HepG2 (cell line): ENCODE results near the gene NUP214. TPM values are rescaled to one million over a fixed set of nuclear protein-coding genes. Genes with fewer than 3 reads are reported as not detected.

Experiments used
- ATAC-seq: fragments of 200-7000 bp; cut with Tn5 transposase; 3 replicates; pipeline ENCODE4 v1.9.1; 2020; ENCODE audit warnings: mild to moderate bottlenecking, moderate library complexity
- BruUV-seq: library from RNA; stranded (reverse); fragments of 400-500 nt; replicated peaks from 2 replicates; lab custom pipeline; 2021; lab: Mats Ljungman, UMichigan
- CTCF ChIA-PET: fragments of 300-600 bp; formaldehyde crosslinking; extraction: SDS; loops from one replicate; lab custom pipeline; 2021; ENCODE audit warnings: low total read pairs, inconsistent platforms, low intra/inter-chr PET ratio; lab: Yijun Ruan, JAX
- POLR2A ChIA-PET: fragments of 350-600 bp; sonication (Branson Sonifier 250); formaldehyde crosslinking; loops from one replicate; lab custom pipeline; 2020; ENCODE audit warnings: antibody characterized with exemption, inconsistent platforms; lab: Yijun Ruan, JAX
- DNase-seq: peaks from one replicate; pipeline ENCODE4 v3.0.0-alpha.2; 2015; ENCODE audit warnings: low spot score
- FAIRE-seq: peaks from 3 replicates; lab custom pipeline; 2011; peaks lifted over from hg19 to GRCh38; lab: Jason Lieb, UNC
- H2AFZ ChIP-seq: one replicate; pipeline ENCODE4 v1.6.1; 2011; ENCODE audit warnings: low read length, inconsistent platforms
- H3K27ac ChIP-seq: fragments of 300-600 bp; 3 replicates; pipeline ENCODE4 v1.8.0; 2011; ENCODE audit warnings: mixed run types, mild to moderate bottlenecking, mixed read lengths, low read length, inconsistent platforms; ENCODE audit not compliant: insufficient read depth; ENCODE audit errors: extremely low read length
- H3K27me3 ChIP-seq, 2 experiments: fragments of 200-600 bp in 1 of 2; 2 replicates in 1 of 2; 3 replicates in 1 of 2; pipeline versions ENCODE4 v1.6.0 to v1.8.0; 2011; ENCODE audit warnings: low read length in 2 of 2, mild to moderate bottlenecking in 2 of 2, moderate library complexity in 2 of 2, inconsistent platforms in 1 of 2; ENCODE audit not compliant: insufficient read depth in 2 of 2, control insufficient read depth in 1 of 2
- H3K36me3 ChIP-seq, 2 experiments: fragments of 200-600 bp in 1 of 2; replicated peaks in 1 of 2; 2 replicates in 1 of 2; 3 replicates in 1 of 2; pipeline versions ENCODE4 v1.5.1 to v1.8.0; 2011; ENCODE audit warnings: low read length in 2 of 2, inconsistent platforms in 1 of 2; ENCODE audit not compliant: insufficient read depth in 2 of 2, control insufficient read depth in 1 of 2
- H3K4me1 ChIP-seq: 2 replicates; pipeline ENCODE4 v1.5.1; 2012; ENCODE audit warnings: low read length, inconsistent platforms; ENCODE audit not compliant: insufficient read depth
- H3K4me2 ChIP-seq: 2 replicates; pipeline ENCODE4 v1.6.0; 2011; ENCODE audit warnings: low read depth, low read length, inconsistent platforms
- H3K4me3 ChIP-seq, 3 experiments: fragments of 200-600 bp in 1 of 3; sonication (generic), shearing (Covaris generic) in 1 of 3; replicated peaks in 1 of 3; 2 replicates each; pipeline ENCODE4 v1.5.1; 2011 to 2016; ENCODE audit warnings: low read length in 3 of 3, inconsistent platforms in 2 of 3, low read depth in 2 of 3, mild to moderate bottlenecking in 2 of 3, control low read depth in 1 of 3, mixed read lengths in 1 of 3; ENCODE audit not compliant: insufficient read depth in 1 of 3
- H3K79me2 ChIP-seq: one replicate; pipeline ENCODE4 v1.6.1; 2011; ENCODE audit warnings: low read length, inconsistent platforms; ENCODE audit not compliant: insufficient read depth
- H3K9ac ChIP-seq: 2 replicates; pipeline ENCODE4 v1.6.0; 2011; ENCODE audit warnings: mild to moderate bottlenecking, low read depth, low read length, inconsistent platforms; ENCODE audit not compliant: insufficient read depth
- H3K9me3 ChIP-seq: 2 replicates; pipeline ENCODE4 v1.5.1; 2012; ENCODE audit warnings: mild to moderate bottlenecking, low read length
- H4K20me1 ChIP-seq: 2 replicates; pipeline ENCODE4 v1.6.0; 2011; ENCODE audit warnings: inconsistent platforms, mild to moderate bottlenecking, low read length, moderate library complexity; ENCODE audit not compliant: insufficient read depth
- BCL6 ChIP-seq: IDR thresholded peaks from 2 replicates; pipeline ENCODE4 v1.6.1; 2016; ENCODE audit warnings: missing genetic modification reagents, missing compliant biosample characterization
- EP300 ChIP-seq, 3 experiments: sonication (generic) in 1 of 3; formaldehyde crosslinking in 1 of 3; IDR thresholded peaks; 2 replicates each; pipeline versions ENCODE4 v1.5.1 to v1.6.1; 2011 to 2020; ENCODE audit warnings: low read depth in 2 of 3, low read length in 2 of 3, borderline replicate concordance in 1 of 3, improper control_type of control experiment in 1 of 3, mild to moderate bottlenecking in 1 of 3, missing genetic modification reagents in 1 of 3, moderate library complexity in 1 of 3
- FOXP1 ChIP-seq, 2 experiments: fragments of 450-650 bp in 1 of 2; IDR thresholded peaks; 2 replicates each; pipeline ENCODE4 v1.6.1; 2017 to 2018; ENCODE audit warnings: antibody characterized with exemption in 1 of 2
- IKZF1 ChIP-seq: fragments of 450-650 bp; IDR thresholded peaks from 2 replicates; pipeline ENCODE4 v1.7.1; 2016
- ISX ChIP-seq: sonication (generic); formaldehyde crosslinking; conservative IDR thresholded peaks from 2 replicates; pipeline ENCODE4 v1.5.0; 2020; ENCODE audit warnings: missing genetic modification reagents
- KDM2A ChIP-seq: sonication (generic); formaldehyde crosslinking; IDR thresholded peaks from 2 replicates; pipeline ENCODE4 v1.4.0; 2020; ENCODE audit warnings: low read depth, missing genetic modification reagents, borderline replicate concordance
- RFXANK ChIP-seq: IDR thresholded peaks from 2 replicates; pipeline ENCODE4 v1.6.1; 2016
- RXRB ChIP-seq: IDR thresholded peaks from 2 replicates; pipeline ENCODE4 v1.6.1; 2016; ENCODE audit warnings: borderline replicate concordance, missing genetic modification reagents, missing compliant biosample characterization
- SKI ChIP-seq: fragments of 450-650 bp; IDR thresholded peaks from one replicate; pipeline ENCODE4 v1.6.1; 2018; ENCODE audit warnings: mild to moderate bottlenecking; ENCODE audit not compliant: partially characterized antibody
- SMAD9 ChIP-seq: sonication (generic); formaldehyde crosslinking; IDR thresholded peaks from 2 replicates; pipeline ENCODE4 v1.5.1; 2020; ENCODE audit warnings: mild to moderate bottlenecking, missing genetic modification reagents
- SP4 ChIP-seq: sonication (generic); formaldehyde crosslinking; IDR thresholded peaks from 2 replicates; pipeline ENCODE4 v1.8.1; 2023; ENCODE audit warnings: mild to moderate bottlenecking, missing genetic modification reagents
- TBX3 ChIP-seq: fragments of 450-650 bp; IDR thresholded peaks from 2 replicates; pipeline ENCODE4 v1.6.1; 2017; ENCODE audit warnings: antibody characterized with exemption, mild to moderate bottlenecking, inconsistent platforms, borderline replicate concordance
- ZNF225 ChIP-seq: sonication (generic); formaldehyde crosslinking; IDR thresholded peaks from 2 replicates; pipeline ENCODE4 v1.4.0; 2020; ENCODE audit warnings: mild to moderate bottlenecking, missing genetic modification reagents
- ZNF589 ChIP-seq: sonication (generic); formaldehyde crosslinking; conservative IDR thresholded peaks from 2 replicates; pipeline ENCODE4 v1.8.0; 2022; ENCODE audit warnings: mild to moderate bottlenecking, moderate library complexity, missing genetic modification reagents
- ZNF883 ChIP-seq: sonication (generic); formaldehyde crosslinking; IDR thresholded peaks from 2 replicates; pipeline ENCODE4 v1.5.1; 2020; ENCODE audit warnings: mild to moderate bottlenecking, missing genetic modification reagents; ENCODE audit errors: not compliant biosample characterization
- ZSCAN25 ChIP-seq: sonication (generic); formaldehyde crosslinking; IDR thresholded peaks from 2 replicates; pipeline ENCODE4 v1.8.0; 2022; ENCODE audit warnings: mild to moderate bottlenecking, missing genetic modification reagents
- WGBS: methylation state at CpG from one replicate; pipeline ENCODE4 v1.1.6; 2017; ENCODE audit warnings: low lambda C conversion rate; 5-methylcytosine and 5-hydroxymethylcytosine counted together
- in situ Hi-C: cut with HindIII; loops from 2 replicates; pipeline ENCODE4 v1.10.0; 2017; ENCODE audit warnings: low pct_unique_long_range_greater_than_20kb; ENCODE audit not compliant: extremely low pct_ligation_motif_present
- intact Hi-C: fragments of 100-400 bp; cut with micrococcal nuclease; formaldehyde crosslinking; loops from one replicate; pipeline ENCODE4 v1.10.0; 2022; ENCODE audit not compliant: unreplicated experiment
- polyA plus RNA-seq, 8 experiments: library from polyadenylated mRNA; depleted of rRNA in 3 of 8; stranded (reverse) in 7 of 8; unstranded in 1 of 8; fragments of >200 nt; fragmentation: Illumina TruSeq in 4 of 8; extraction: Trizol in 4 of 8; gene quantifications; 2 replicates each; pipeline versions ENCODE4 v1.2.1 to v1.2.3, GENCODE V29; 2011 to 2016; ENCODE audit warnings: low read depth in 4 of 8, missing spikeins in 1 of 8, mixed read lengths in 1 of 8; ENCODE audit not compliant: insufficient read depth in 1 of 8
- total RNA-seq, 5 experiments: library from RNA; depleted of rRNA; stranded (reverse); fragments of >200 nt; fragmentation: Illumina TruSeq; extraction: Trizol; gene quantifications; 2 replicates each; pipeline ENCODE4 v1.2.3, GENCODE V29; 2016; ENCODE audit warnings: low read depth in 1 of 5
- TF ChIP-seq, protein P1 (sequence below): IDR thresholded peaks from 2 replicates; pipeline ENCODE4 v1.6.1; 2018; ENCODE audit warnings: missing genetic modification reagents
- TF ChIP-seq, protein P2 (sequence below): sonication (generic); formaldehyde crosslinking; IDR thresholded peaks from 2 replicates; pipeline ENCODE4 v1.8.1; 2022; ENCODE audit warnings: mild to moderate bottlenecking, missing genetic modification reagents
- TF ChIP-seq, protein P3 (sequence below): sonication (generic); formaldehyde crosslinking; IDR thresholded peaks from 2 replicates; pipeline ENCODE4 v1.4.0; 2020; ENCODE audit warnings: missing genetic modification reagents
- TF ChIP-seq, protein P4 (sequence below): sonication (generic); formaldehyde crosslinking; IDR thresholded peaks from 2 replicates; pipeline ENCODE4 v1.5.0; 2020; ENCODE audit warnings: mild to moderate bottlenecking, missing genetic modification reagents

NUP214 gene
- total and polyA plus RNA-seq, 2 of the 13 experiments (the other 11 are each of a cell fraction or from before 2014, with no cell fraction given) = 8.4 to 16.0 TPM

DNA sequence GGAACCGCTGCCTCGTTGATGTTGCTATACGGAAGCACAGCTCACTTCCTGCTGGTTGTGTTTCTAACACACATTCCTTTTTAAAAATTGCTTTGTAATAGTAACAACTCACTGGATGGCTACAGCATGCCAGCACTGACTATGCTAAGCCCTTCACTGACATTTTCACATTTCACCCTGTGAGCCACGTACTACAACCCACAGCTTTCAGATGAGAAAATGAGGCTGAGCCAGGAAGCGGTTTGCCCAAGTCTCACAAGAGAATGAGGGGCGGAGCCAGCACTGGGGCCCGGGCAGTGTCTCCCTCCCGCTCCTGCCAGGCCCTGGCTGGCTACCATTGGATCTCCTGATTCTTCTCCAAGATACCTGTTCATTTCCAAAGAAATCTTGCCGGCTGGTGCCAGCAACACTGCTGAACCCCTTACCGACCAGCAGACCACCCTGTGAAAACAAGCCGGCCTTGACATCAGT is 112.6 kb downstream of the NUP214 start:
- Histone ChIP-seq H3K36me3 (peaks cover 8 to 23% of the 10 kb centered on the region in 2 experiments; a peak in 3 of 5 replicates), H2AFZ (no peak overlapping the region), H3K9ac (no peak overlapping the region), H3K27me3 (no peaks in the 10 kb centered on the region), H3K9me3 (peaks cover 3% of the 10 kb centered on the region), H4K20me1 (no peaks in the 10 kb centered on the region), H3K27ac (no peak overlapping the region), H3K4me2 (peak overlapping the region; percentile 45; the same call in 1 of the 2 replicates), H3K4me3 (peak overlapping the region in 1 of 3 experiments; percentile 30; a peak in 1 of 6 replicates), H3K79me2 (no peaks in the 10 kb centered on the region), H3K4me1 (peaks cover 32% of the 10 kb centered on the region)
- in situ Hi-C loops = no loop called here
- no peak for DNase-seq
- 36% methylated on average over 10 of the region's 11 CpGs for WGBS
- no peak for FAIRE-seq
- intact Hi-C loops = no loop called here
- peak; percentile 48 for ATAC-seq
- POLR2A ChIA-PET = interaction anchor here (0.5 kb wide), 1 partner anchor 362 kb away, joined by 3 read pairs; no protein-coding TSS in a partner anchor
- no TSS peak for BruUV-seq
- 0 out of 2 replicates have a peak, but pooled peaks have one; percentile 31 for TF ChIP-seq ZNF589
- TF ChIP-seq KDM2A = 0 out of 2 replicates have a peak, but pooled peaks have one; percentile 14
- TF ChIP-seq, protein P1, sequence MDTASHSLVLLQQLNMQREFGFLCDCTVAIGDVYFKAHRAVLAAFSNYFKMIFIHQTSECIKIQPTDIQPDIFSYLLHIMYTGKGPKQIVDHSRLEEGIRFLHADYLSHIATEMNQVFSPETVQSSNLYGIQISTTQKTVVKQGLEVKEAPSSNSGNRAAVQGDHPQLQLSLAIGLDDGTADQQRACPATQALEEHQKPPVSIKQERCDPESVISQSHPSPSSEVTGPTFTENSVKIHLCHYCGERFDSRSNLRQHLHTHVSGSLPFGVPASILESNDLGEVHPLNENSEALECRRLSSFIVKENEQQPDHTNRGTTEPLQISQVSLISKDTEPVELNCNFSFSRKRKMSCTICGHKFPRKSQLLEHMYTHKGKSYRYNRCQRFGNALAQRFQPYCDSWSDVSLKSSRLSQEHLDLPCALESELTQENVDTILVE (CRISPR knock-in tag) = no peak
- no peak for TF ChIP-seq RXRB (CRISPR knock-in tag)
- TF ChIP-seq, protein P2, sequence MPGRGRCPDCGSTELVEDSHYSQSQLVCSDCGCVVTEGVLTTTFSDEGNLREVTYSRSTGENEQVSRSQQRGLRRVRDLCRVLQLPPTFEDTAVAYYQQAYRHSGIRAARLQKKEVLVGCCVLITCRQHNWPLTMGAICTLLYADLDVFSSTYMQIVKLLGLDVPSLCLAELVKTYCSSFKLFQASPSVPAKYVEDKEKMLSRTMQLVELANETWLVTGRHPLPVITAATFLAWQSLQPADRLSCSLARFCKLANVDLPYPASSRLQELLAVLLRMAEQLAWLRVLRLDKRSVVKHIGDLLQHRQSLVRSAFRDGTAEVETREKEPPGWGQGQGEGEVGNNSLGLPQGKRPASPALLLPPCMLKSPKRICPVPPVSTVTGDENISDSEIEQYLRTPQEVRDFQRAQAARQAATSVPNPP = no peak
- TF ChIP-seq SKI = no peak
- no peak for TF ChIP-seq TBX3
- TF ChIP-seq, protein P3, sequence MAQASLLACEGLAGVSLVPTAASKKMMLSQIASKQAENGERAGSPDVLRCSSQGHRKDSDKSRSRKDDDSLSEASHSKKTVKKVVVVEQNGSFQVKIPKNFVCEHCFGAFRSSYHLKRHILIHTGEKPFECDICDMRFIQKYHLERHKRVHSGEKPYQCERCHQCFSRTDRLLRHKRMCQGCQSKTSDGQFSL = no peak
- no peak for TF ChIP-seq SMAD9 (CRISPR knock-in tag)
- TF ChIP-seq EP300 (IDR thresholded peaks at IDR 0.05; ENCODE audit: low read depth in 2 of 2, low read length in 2 of 2) = no peak
- no peak for TF ChIP-seq EP300 (CRISPR knock-in tag; IDR thresholded peaks at IDR 0.05; ENCODE audit: borderline replicate concordance)
- TF ChIP-seq, protein P4, sequence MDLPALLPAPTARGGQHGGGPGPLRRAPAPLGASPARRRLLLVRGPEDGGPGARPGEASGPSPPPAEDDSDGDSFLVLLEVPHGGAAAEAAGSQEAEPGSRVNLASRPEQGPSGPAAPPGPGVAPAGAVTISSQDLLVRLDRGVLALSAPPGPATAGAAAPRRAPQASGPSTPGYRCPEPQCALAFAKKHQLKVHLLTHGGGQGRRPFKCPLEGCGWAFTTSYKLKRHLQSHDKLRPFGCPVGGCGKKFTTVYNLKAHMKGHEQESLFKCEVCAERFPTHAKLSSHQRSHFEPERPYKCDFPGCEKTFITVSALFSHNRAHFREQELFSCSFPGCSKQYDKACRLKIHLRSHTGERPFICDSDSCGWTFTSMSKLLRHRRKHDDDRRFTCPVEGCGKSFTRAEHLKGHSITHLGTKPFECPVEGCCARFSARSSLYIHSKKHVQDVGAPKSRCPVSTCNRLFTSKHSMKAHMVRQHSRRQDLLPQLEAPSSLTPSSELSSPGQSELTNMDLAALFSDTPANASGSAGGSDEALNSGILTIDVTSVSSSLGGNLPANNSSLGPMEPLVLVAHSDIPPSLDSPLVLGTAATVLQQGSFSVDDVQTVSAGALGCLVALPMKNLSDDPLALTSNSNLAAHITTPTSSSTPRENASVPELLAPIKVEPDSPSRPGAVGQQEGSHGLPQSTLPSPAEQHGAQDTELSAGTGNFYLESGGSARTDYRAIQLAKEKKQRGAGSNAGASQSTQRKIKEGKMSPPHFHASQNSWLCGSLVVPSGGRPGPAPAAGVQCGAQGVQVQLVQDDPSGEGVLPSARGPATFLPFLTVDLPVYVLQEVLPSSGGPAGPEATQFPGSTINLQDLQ (CRISPR knock-in tag) = 0 out of 2 replicates have a peak, but pooled peaks have one; percentile 22
- no peak for TF ChIP-seq ZNF225
- TF ChIP-seq RFXANK (CRISPR knock-in tag) = no peak
- TF ChIP-seq BCL6 (CRISPR knock-in tag) = no peak
- TF ChIP-seq ISX (CRISPR knock-in tag) = no peak
- 0 out of 2 replicates have a peak, but pooled peaks have one; percentile 8 for TF ChIP-seq ZSCAN25 (CRISPR knock-in tag)
- no peak for TF ChIP-seq SP4 (CRISPR knock-in tag)
- no peak for TF ChIP-seq FOXP1 (IDR thresholded peaks at IDR 0.05)
- TF ChIP-seq FOXP1 (CRISPR knock-in tag; IDR thresholded peaks at IDR 0.05) = no peak
- no peak for TF ChIP-seq ZNF883 (CRISPR knock-in tag)
- TF ChIP-seq IKZF1 = no peak
- CTCF ChIA-PET = no interaction called here
